ENCODE data around the gene SYCN.

The SYCN gene

GRCh38 chr19:39155741-39156140 lies 48.3 kb downstream of the SYCN start:
- no peak for DNase-seq (ENCODE audit: low read depth)

GRCh38 chr19:39155114-39155700 lies 48.9 kb downstream of the SYCN start:
- DNase-seq (ENCODE audit: low read depth), result no peak

DNA sequence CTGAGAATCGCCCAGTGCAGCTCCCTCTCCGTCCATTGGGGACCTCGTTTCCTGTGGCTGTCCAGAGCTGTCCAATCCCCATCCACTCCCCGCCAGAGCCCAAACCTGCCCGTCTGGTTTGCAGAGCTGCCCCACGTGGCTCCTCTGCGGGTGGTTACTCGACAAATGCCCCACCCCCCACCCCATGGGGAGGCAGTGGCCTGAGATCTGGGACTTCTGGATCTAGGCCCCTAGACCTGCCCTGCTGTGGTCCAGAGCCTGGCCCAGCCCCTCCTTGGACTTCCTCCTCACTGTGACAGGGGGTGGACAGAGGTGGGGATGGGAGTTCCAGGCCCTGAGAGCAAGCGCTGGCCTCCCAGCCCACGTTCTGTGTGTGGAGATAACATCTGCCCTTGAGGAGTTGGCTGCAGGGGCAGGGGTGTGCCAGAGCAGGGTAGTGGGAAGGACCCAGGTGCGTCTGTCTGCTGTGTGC lies 49.4 kb downstream of the SYCN start:
- DNase-seq (ENCODE audit: low read depth), result no peak

GRCh38 chr19:39154100-39154628 lies 49.9 kb downstream of the SYCN start:
- no peak for DNase-seq (ENCODE audit: low read depth)
